Natural killer cell (primary cell): ENCODE measurements around the gene GRM1. TPM values are rescaled to one million over a fixed set of nuclear protein-coding genes. Genes with fewer than 3 reads are reported as not detected.

ENCODE experiments used
- ATAC-seq, 3 donors: fragments of 150-1000 bp in 2 of 3; fragments of 200-7000 bp in 1 of 3; cut with Tn5 transposase; 1 replicate in 1 of 3; 2 replicates in 2 of 3; pipeline ENCODE4 v1.10.0; 2021; ENCODE audit warnings: mild to moderate bottlenecking in 2 of 3, moderate library complexity in 2 of 3
- DNase-seq, 2 donors: peaks; one replicate each; pipeline versions ENCODE4 v3.0.0 to v3.0.0-alpha.2; 2013 to 2021; ENCODE audit warnings: mixed read lengths in 1 of 2
- H3K27ac ChIP-seq: one replicate; pipeline ENCODE4 v1.5.1; 2013; ENCODE audit warnings: mild to moderate bottlenecking, low read length
- H3K27me3 ChIP-seq: one replicate; pipeline ENCODE4 v1.6.1; 2013; ENCODE audit warnings: low read length; ENCODE audit not compliant: control insufficient read depth, insufficient read depth
- H3K36me3 ChIP-seq: one replicate; pipeline ENCODE4 v1.6.1; 2013; ENCODE audit warnings: low read length; ENCODE audit not compliant: control insufficient read depth, insufficient read depth
- H3K4me1 ChIP-seq: one replicate; pipeline ENCODE4 v1.6.1; 2013; ENCODE audit warnings: low read length; ENCODE audit not compliant: control insufficient read depth, insufficient read depth
- H3K4me3 ChIP-seq: one replicate; pipeline ENCODE4 v1.5.1; 2013; ENCODE audit warnings: low read length
- H3K9me3 ChIP-seq: one replicate; pipeline ENCODE4 v1.6.1; 2013; ENCODE audit warnings: low read length; ENCODE audit not compliant: control insufficient read depth, insufficient read depth
- H3K27ac Mint-ChIP-seq, 2 donors: one replicate each; pipeline ENCODE4 v1.8.0; 2022; ENCODE audit warnings: mild to moderate bottlenecking in 2 of 2, mixed read lengths in 2 of 2, moderate library complexity in 1 of 2
- H3K27me3 Mint-ChIP-seq, 2 donors: one replicate each; pipeline ENCODE4 v1.8.0; 2022; ENCODE audit warnings: low read depth in 2 of 2, mixed read lengths in 2 of 2
- H3K36me3 Mint-ChIP-seq: one replicate; pipeline ENCODE4 v1.8.0; 2022; ENCODE audit warnings: mixed read lengths
- H3K4me1 Mint-ChIP-seq, 2 donors: one replicate each; pipeline ENCODE4 v1.8.0; 2022; ENCODE audit warnings: mixed read lengths in 2 of 2
- H3K4me3 Mint-ChIP-seq: one replicate; pipeline ENCODE4 v1.8.0; 2022; ENCODE audit warnings: mild to moderate bottlenecking, moderate library complexity, mixed read lengths
- H3K9me3 Mint-ChIP-seq, 2 donors: one replicate each; pipeline ENCODE4 v1.8.0; 2022; ENCODE audit warnings: mixed read lengths in 2 of 2
- WGBS: methylation state at CpG from one replicate; pipeline ENCODE4 v1.1.7; 2013; ENCODE audit warnings: missing lambda C conversion rate; ENCODE audit not compliant: insufficient coverage; 5-methylcytosine and 5-hydroxymethylcytosine counted together
- intact Hi-C: fragments of 100-400 bp; cut with micrococcal nuclease; formaldehyde crosslinking; loops from one replicate; pipeline ENCODE4 v1.14.2; 2022
- total RNA-seq, 4 donors: library from RNA; stranded (reverse); fragments of 120-200 nt in 1 of 4; gene quantifications; one replicate each; pipeline versions ENCODE4 v1.2.3 to v1.2.4, GENCODE V29; 2013 to 2022
- TF ChIP-seq, protein P1 (sequence below): fragments of 200-600 bp; IDR thresholded peaks from one replicate; pipeline ENCODE4 v1.8.0; 2022; ENCODE audit warnings: antibody characterized with exemption

The GRM1 gene
- total RNA-seq, 3 donors from 2014 or later (not counting 1 experiment from before 2014, with no cell fraction given) = not detected

DNA sequence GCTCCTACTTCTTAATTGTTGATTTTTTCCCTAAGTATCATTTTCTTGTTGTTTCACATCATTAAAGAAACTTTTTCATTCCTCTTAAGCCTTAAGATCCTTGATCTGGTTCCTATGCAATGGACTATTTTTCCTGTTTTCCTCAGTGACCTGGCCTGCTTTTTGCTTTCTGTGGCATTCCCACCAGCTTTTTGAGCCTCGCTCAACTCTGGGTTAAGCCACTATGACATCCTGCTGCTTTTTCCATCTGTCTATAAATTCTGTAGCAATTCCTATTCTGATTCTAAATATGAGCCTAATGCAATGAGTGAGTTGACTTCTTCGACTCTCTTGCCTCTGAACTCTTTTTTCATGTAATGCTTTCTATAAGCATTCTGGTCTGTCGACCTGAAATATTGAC, 160.3 kb downstream of the GRM1 start:
- ATAC-seq (no peak), DNase-seq (no peak)
- Mint-ChIP-seq H3K9me3 (peaks cover 8 to 10% of the 10 kb centered on the region in 2 donors), H3K27ac (no peak overlapping the region), H3K36me3 (no peaks in the 10 kb centered on the region), H3K27me3 (no peaks in the 10 kb centered on the region), H3K4me1 (no peaks in the 10 kb centered on the region), H3K4me3 (no peak overlapping the region)
- no peak overlapping the region for H3K27ac ChIP-seq
- no peaks in the 10 kb centered on the region for H3K27me3 ChIP-seq
- no peaks in the 10 kb centered on the region for H3K36me3 ChIP-seq
- H3K9me3 ChIP-seq = no peaks in the 10 kb centered on the region
- no peak overlapping the region for H3K4me3 ChIP-seq
- intact Hi-C loops = no loop called here
- no peaks in the 10 kb centered on the region for H3K4me1 ChIP-seq
- WGBS = 83% methylated on average over 3 of the region's 3 CpGs
- TF ChIP-seq, protein P1, sequence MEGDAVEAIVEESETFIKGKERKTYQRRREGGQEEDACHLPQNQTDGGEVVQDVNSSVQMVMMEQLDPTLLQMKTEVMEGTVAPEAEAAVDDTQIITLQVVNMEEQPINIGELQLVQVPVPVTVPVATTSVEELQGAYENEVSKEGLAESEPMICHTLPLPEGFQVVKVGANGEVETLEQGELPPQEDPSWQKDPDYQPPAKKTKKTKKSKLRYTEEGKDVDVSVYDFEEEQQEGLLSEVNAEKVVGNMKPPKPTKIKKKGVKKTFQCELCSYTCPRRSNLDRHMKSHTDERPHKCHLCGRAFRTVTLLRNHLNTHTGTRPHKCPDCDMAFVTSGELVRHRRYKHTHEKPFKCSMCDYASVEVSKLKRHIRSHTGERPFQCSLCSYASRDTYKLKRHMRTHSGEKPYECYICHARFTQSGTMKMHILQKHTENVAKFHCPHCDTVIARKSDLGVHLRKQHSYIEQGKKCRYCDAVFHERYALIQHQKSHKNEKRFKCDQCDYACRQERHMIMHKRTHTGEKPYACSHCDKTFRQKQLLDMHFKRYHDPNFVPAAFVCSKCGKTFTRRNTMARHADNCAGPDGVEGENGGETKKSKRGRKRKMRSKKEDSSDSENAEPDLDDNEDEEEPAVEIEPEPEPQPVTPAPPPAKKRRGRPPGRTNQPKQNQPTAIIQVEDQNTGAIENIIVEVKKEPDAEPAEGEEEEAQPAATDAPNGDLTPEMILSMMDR = no peak

DNA sequence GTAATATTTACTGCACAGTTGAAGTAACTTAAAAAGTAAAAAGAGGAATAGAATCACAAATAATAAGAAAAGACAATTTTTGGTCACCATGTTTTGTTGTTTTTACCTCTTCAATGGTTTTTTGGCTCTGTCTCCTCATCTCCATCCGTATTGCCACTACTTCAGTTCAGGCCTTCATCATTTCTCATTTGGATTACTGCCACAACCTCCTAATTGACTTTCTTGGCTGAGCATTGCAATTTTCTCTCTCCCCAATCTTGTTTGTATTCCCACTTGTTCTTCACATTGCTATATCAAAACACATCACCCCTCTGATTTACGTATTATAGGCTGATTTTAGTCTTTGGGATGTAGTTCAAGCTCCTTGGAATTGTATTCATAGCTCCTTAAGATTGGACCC, 161.7 kb downstream of the GRM1 start:
- no peak overlapping the region for H3K4me3 ChIP-seq
- no peaks in the 10 kb centered on the region for H3K27me3 ChIP-seq
- Mint-ChIP-seq H3K9me3 (peaks cover 11 to 14% of the 10 kb centered on the region in 2 donors), H3K4me3 (no peak overlapping the region), H3K27ac (no peak overlapping the region), H3K4me1 (no peaks in the 10 kb centered on the region), H3K36me3 (no peaks in the 10 kb centered on the region), H3K27me3 (no peaks in the 10 kb centered on the region)
- TF ChIP-seq, protein P1 = no peak
- no peaks in the 10 kb centered on the region for H3K9me3 ChIP-seq
- intact Hi-C loops = no loop called here
- H3K27ac ChIP-seq = no peak overlapping the region
- ATAC-seq (no peak), DNase-seq (no peak)
- H3K36me3 ChIP-seq = no peaks in the 10 kb centered on the region
- H3K4me1 ChIP-seq = no peaks in the 10 kb centered on the region
- WGBS = 79% methylated on average over 1 of the region's 2 CpGs

GRCh38 chr6:146191166-146191565, 162.3 kb downstream of the GRM1 start:
- DNase-seq (no peak), ATAC-seq (no peak)
- H3K27ac ChIP-seq = no peak overlapping the region
- Mint-ChIP-seq H3K4me3 (no peak overlapping the region), H3K27ac (no peak overlapping the region), H3K27me3 (no peaks in the 10 kb centered on the region), H3K4me1 (no peaks in the 10 kb centered on the region), H3K36me3 (no peaks in the 10 kb centered on the region), H3K9me3 (peaks cover 11 to 14% of the 10 kb centered on the region in 2 donors)
- no peaks in the 10 kb centered on the region for H3K36me3 ChIP-seq
- TF ChIP-seq, protein P1 = no peak
- intact Hi-C loops = no loop called here
- no peaks in the 10 kb centered on the region for H3K9me3 ChIP-seq
- H3K4me1 ChIP-seq = no peaks in the 10 kb centered on the region
- no peak overlapping the region for H3K4me3 ChIP-seq
- H3K27me3 ChIP-seq = no peaks in the 10 kb centered on the region
- 89% methylated on average over 2 of the region's 3 CpGs for WGBS

DNA sequence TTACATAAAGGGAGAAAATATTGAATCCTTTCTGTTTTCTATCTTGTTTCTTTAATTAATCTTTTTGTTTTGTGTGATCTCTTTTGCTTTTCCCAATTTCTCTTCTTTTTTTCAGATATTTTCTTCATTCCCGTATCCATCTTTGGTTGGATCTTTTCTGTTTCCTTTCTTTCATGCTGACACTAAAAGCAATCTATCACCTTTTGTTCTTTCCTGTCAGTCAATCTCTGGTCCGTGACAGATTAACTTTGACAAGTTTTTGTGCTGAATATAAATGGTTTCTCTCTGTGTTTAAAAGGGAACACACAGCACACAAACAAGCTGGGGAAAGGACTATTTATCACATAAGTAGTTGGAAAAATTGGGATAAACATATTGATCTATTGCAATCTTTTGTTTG, 162.8 kb downstream of the GRM1 start:
- H3K36me3 ChIP-seq = no peaks in the 10 kb centered on the region
- 88% methylated on average over 1 of the region's 2 CpGs for WGBS
- DNase-seq (no peak), ATAC-seq (no peak)
- Mint-ChIP-seq H3K27me3 (no peaks in the 10 kb centered on the region), H3K4me3 (no peak overlapping the region), H3K9me3 (peaks cover 11 to 14% of the 10 kb centered on the region in 2 donors), H3K4me1 (no peaks in the 10 kb centered on the region), H3K36me3 (no peaks in the 10 kb centered on the region), H3K27ac (no peak overlapping the region)
- no peaks in the 10 kb centered on the region for H3K9me3 ChIP-seq
- H3K4me3 ChIP-seq = no peak overlapping the region
- TF ChIP-seq, protein P1 = no peak
- intact Hi-C loops = no loop called here
- no peaks in the 10 kb centered on the region for H3K27me3 ChIP-seq
- no peak overlapping the region for H3K27ac ChIP-seq
- no peaks in the 10 kb centered on the region for H3K4me1 ChIP-seq
